Psoas muscle (tissue), 8 donors: ENCODE data around the gene DNAH10. TPM values are rescaled to one million over a fixed set of nuclear protein-coding genes. Genes with fewer than 3 reads are reported as not detected.

Experiments used
- ATAC-seq, 4 donors: fragments of 200-7000 bp; cut with Tn5 transposase; one replicate each; pipeline ENCODE4 v1.9.1; 2020; ENCODE audit warnings: moderate library complexity in 3 of 4, mild to moderate bottlenecking in 2 of 4
- DNase-seq, 2 donors: peaks; one replicate each; pipeline ENCODE4 v3.0.0-alpha.2; 2020
- H3K27ac ChIP-seq: fragments of 200-600 bp; one replicate; pipeline ENCODE4 v1.8.0; 2022
- H3K27me3 ChIP-seq, 3 donors: fragments of 200-600 bp in 1 of 3; one replicate each; pipeline versions ENCODE4 v1.6.1 to v1.8.0; 2013 to 2022; ENCODE audit warnings: low read length in 2 of 3, mild to moderate bottlenecking in 2 of 3, moderate library complexity in 1 of 3; ENCODE audit not compliant: insufficient read depth in 3 of 3
- H3K36me3 ChIP-seq, 2 donors: fragments of 200-600 bp in 1 of 2; one replicate each; pipeline versions ENCODE4 v1.6.1 to v1.8.0; 2013 to 2022; ENCODE audit warnings: low read depth in 1 of 2, mild to moderate bottlenecking in 1 of 2, moderate library complexity in 1 of 2; ENCODE audit not compliant: insufficient read depth in 1 of 2
- H3K4me1 ChIP-seq: fragments of 200-600 bp; one replicate; pipeline ENCODE4 v1.8.0; 2022
- H3K4me3 ChIP-seq: fragments of 200-600 bp; one replicate; pipeline ENCODE4 v1.8.0; 2022; ENCODE audit warnings: mild to moderate bottlenecking
- H3K9me3 ChIP-seq: fragments of 200-600 bp; one replicate; pipeline ENCODE4 v1.8.0; 2022
- CTCF ChIP-seq: fragments of 200-600 bp; IDR thresholded peaks from one replicate; pipeline ENCODE4 v1.8.0; 2022; ENCODE audit warnings: antibody characterized with exemption
- WGBS, 3 donors: extraction: QIAGEN DNeasy Blood & Tissue Kit; methylation state at CpG; one replicate each; pipeline versions ENCODE4 v1.1.6 to v1.1.7; 2013; 5-methylcytosine and 5-hydroxymethylcytosine counted together
- intact Hi-C, 2 donors: fragments of 100-400 bp; cut with DNase I; formaldehyde crosslinking; loops; one replicate each; pipeline versions ENCODE4 v1.11.0 to v1.14.2; 2022
- long read RNA-seq, 2 donors: library from polyadenylated mRNA; unstranded; transcript quantifications; one replicate each; pipeline ENCODE4 v2.0.0, GENCODE V29; 2021
- polyA plus RNA-seq, 3 donors: library from polyadenylated mRNA; stranded (reverse); fragments of 200-250 nt; gene quantifications; one replicate each; pipeline ENCODE4 v1.2.3, GENCODE V29; 2013
- total RNA-seq, 4 donors: library from RNA; stranded (reverse); fragmentation: NEBNext Ultra II Directional in 2 of 4; extraction: Animal tissue kit (Norgen Biotek cat#: 25700) in 2 of 4; gene quantifications; one replicate each; pipeline versions ENCODE4 v1.2.1 to v1.2.4, GENCODE V29; 2021 to 2023
- donor health status: healthy with polysubstance abuse.
- donor health status: DM: no; HTN: no; CAD: no; lungs with moderate emphysema.
- donor health status: Bipolar disorder and iron deficiency.
- donor health status: healthy.
- donor health status: DM: yes; HTN: yes; CAD: no.
- donor health status: DM: no; HTN: no; CAD: no.
- donor health status: DM: no; HTN: no; CAD: no.
- donor health status: DM: yes; HTN: yes; CAD: no.

The DNAH10 gene
- under 1 TPM in 3 of 4 donors, not detected in 1; 0.04 to 0.84 (median 0.59) TPM for total RNA-seq
- under 1 TPM; 0.01 to 0.38 (median 0.10) TPM for polyA plus RNA-seq
- long read RNA-seq, donor 1, result 0 reads
- long read RNA-seq, donor 2, partial matches to known transcripts, result 0 of 2 reads
- long read RNA-seq, donor 2, other reads (novel, unspliced or antisense), result 2 of 2 reads

- H3K4me3 ChIP-seq, result peak within 1 kb of the TSS; percentile 40
- intact Hi-C loops, result loop anchor here in 1 of 2 donors (10.0 kb wide), 1 partner anchor 1167 kb away; no protein-coding TSS in a partner anchor
- ATAC-seq, result no peak
- no peaks in the 10 kb centered on the region for H3K4me1 ChIP-seq
- DNase-seq, result no peak
- no peak for TF ChIP-seq CTCF
- no peaks in the 10 kb centered on the region for H3K9me3 ChIP-seq
- no peak within 1 kb of the TSS for H3K27ac ChIP-seq
- peaks cover 0 to 31% of the 10 kb centered on the region in 2 donors for H3K36me3 ChIP-seq
- H3K27me3 ChIP-seq, result peaks cover 0 to 27% (median 6%) of the 10 kb centered on the region in 3 donors
- WGBS, 3 donors, result 5 to 17% (median 14%) methylated on average over 58 to 105 of the region's 105 CpGs
Measured at GRCh38 chr12:123761841-123762714, at the start of gene DNAH10. Gene DNAH10, plus strand, starts transcription at chr12:123762301. Its CDS starts 36 bp downstream, at chr12:123762337.

GRCh38 chr12:123712780-123713319 lies 49.3 kb upstream of the DNAH10 start:
- Histone ChIP-seq H3K27me3 (no peaks in the 10 kb centered on the region), H3K4me3 (peak overlapping the region; percentile 99), H3K27ac (peak overlapping the region; percentile 81), H3K4me1 (peaks cover 17% of the 10 kb centered on the region), H3K9me3 (no peaks in the 10 kb centered on the region), H3K36me3 (peaks cover 0 to 7% of the 10 kb centered on the region in 2 donors)
- DNase-seq (peak in 1 of 2 donors; percentile 53), ATAC-seq (no peak)
- intact Hi-C loops, result loop anchor here in 1 of 2 donors (5.0 kb wide), 1 partner anchor 269 kb away; no protein-coding TSS in a partner anchor
- no peak for TF ChIP-seq CTCF
- 0 to 1% (median 1%) methylated on average over 26 of the region's 26 CpGs for WGBS, 3 donors

GRCh38 chr12:123713398-123713797 lies 48.7 kb upstream of the DNAH10 start:
- H3K27ac ChIP-seq, result no peak overlapping the region
- intact Hi-C loops, result loop anchor here in 1 of 2 donors (5.0 kb wide), 1 partner anchor 269 kb away; no protein-coding TSS in a partner anchor

More at GRCh38 chr12:123713398-123713797, 48.7 kb upstream of the DNAH10 start:
- DNase-seq, result no peak
- Histone ChIP-seq H3K9me3 (no peaks in the 10 kb centered on the region), H3K4me3 (peak overlapping the region; percentile 99), H3K4me1 (peaks cover 17% of the 10 kb centered on the region), H3K36me3 (peaks cover 0 to 11% of the 10 kb centered on the region in 2 donors), H3K27me3 (no peaks in the 10 kb centered on the region)
- TF ChIP-seq CTCF, result no peak
- WGBS, 3 donors, result 41 to 54% (median 47%) methylated on average over 6 of the region's 6 CpGs
- ATAC-seq, result no peak
